ENCODE results near the gene RAD9A.
"Not testable (repeated sequence)": the region's sequence is repeated elsewhere in the genome, so short reads cannot be mapped to it uniquely, and the experiment has no call there.

Gene RAD9A

DNA sequence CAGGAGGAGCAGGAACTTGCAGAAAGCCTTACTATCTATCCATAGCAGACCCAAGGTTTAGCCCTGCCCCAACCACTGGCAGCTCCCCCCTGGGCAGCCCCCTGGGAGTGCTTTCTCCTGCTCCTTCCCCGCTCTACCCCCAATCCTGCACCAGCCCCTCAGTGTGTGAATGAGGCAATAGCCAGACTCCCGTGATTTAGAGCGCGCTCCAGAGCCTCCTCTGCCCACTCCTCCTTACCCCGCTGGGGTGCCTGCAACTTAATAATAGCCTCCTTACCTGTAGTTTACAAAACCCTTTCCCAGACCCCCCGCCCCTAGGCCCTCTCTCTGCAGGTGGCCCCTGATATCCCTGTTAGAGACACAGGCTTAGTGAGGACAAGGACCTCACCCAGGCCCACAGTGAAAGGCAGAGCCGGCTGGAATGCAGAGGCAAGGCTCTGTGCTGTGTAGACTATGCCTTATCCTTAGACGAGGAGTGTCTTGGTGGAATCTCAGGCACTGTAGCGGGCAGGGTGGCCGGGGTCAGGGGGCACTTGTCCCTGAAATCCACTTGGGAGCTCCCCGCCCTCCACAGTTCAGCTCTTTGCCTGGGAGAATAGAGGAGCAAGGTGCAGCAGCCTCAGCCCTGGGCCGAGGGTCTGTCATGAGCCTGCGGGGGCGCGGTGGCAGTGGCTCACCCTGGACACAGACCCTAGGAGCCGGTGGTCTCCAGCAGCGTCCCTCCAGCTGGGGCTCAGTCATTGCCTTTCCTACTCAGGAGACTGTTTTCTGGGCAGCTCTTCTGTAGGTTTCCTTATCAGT is 19.4 kb downstream of the RAD9A start:
- DNase-seq, result no peak

- no peak for DNase-seq
These were observed 20.0 kb downstream of the RAD9A start for GRCh38 chr11:67411785-67412152.

- DNase-seq, result no peak
These were observed 20.9 kb downstream of the RAD9A start for GRCh38 chr11:67412495-67413179.

GRCh38 chr11:67413266-67413849 is 21.6 kb downstream of the RAD9A start:
- no peak for DNase-seq

DNA sequence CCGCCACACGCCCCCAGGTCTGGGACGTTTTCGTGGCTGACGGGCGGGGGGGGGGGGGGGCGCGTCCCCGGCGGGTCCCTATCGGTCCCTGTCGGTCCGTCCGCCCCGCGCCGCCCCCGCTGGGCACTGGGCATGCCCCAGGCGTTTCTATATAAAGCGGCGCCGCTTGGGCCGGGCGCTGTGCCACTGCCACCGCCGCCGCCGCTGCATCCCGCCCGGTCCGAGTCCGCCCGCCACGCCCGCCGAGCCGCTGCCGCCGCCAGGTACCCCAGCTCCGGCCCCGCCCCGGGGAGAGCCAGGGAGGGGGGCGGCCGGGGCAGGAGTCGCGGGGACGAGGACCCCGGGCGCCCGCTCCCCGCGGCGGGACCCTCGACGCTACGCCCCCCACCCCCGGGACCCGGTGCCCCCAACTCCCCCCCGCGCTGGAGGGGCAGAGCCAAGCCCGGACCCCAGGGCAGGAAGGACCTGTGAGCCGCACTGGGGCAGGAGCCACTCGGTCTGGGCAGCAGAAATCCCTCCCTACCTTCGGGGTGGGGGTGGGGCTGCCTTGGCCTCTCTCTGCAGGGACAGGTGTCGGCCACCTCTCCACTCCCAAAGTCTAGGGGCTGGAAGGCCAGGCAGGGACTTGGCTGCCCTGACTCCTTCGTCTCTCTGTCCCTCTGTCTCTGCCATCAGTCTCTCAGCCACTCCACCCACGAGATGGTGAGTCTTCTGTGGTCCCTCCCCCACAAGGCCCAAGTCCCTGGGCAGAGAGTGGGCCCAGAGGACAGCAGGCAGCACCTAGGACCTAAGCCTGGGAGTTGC is 23.9 kb downstream of the RAD9A start, which contains the start of gene CARNS1:
Gene CARNS1 (plus strand): TSS at position 178 of the 804 bp plus-strand sequence. CDS start 522 bp downstream, at position 700.
- no peak for DNase-seq

DNA sequence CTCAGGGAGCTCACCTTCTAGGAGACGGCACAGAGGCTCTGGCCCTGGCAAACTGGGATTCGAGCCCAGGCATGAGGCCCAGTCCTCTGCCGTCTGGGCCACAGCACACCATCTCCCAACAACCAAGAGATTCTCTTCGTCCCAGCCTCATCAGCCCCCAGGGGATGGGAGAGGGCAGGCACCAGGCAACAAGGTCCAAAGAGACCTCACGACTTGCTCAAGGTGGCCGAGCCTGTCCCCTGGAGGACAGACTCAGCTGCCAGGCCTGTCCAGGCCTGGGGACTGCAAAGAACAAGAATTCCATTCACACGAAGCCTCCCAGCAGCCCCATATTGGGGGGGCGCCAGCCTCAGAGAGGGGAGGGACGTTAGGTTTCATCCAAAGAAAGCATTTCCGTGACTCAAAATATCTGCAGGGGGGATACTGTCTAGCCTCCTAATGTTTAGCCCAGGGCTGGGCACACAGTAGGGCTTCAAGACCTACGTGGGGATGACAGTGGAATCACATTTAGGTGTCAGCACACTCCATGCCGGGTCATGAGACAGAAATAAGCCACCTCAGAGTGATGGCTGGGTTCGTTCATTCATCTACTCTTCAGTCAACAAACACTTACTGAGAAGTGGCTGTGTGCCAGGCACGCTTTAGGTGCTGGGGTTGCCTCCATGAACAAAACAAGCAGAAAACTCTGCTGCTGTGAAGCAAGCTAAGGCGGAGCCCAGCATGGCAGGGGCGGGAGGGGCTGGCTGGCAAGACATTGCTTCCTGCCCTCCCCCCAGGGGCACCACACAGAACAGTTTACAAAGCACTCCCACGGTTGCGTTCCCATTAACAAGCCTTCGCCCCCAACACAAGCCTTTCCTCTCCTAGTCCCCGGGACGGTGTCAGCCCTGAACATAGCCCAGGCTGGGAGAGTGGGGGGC is 24.9 kb downstream of the RAD9A start:
- no peak for DNase-seq

DNA sequence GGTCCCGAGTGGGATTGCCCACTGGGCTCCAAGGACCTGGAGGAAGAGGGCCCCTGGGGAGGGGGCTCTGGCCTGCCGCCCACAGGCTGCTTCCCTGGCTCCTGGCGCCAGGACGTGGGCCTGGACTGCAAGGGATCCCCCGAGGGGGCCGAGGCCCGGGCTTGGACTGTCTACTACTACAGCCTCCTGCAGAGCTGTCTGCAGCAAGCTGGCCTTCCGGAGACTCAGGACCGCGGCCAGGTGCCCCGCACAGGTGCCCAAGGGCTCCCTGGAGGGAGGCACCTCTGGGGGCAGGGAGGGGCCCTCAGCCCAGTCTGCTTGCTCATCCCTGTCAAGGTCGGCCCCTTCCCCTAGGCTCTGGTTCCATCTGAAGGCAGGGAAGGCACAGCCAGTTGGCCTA is 25.6 kb downstream of the RAD9A start:
- no peak for DNase-seq

DNA sequence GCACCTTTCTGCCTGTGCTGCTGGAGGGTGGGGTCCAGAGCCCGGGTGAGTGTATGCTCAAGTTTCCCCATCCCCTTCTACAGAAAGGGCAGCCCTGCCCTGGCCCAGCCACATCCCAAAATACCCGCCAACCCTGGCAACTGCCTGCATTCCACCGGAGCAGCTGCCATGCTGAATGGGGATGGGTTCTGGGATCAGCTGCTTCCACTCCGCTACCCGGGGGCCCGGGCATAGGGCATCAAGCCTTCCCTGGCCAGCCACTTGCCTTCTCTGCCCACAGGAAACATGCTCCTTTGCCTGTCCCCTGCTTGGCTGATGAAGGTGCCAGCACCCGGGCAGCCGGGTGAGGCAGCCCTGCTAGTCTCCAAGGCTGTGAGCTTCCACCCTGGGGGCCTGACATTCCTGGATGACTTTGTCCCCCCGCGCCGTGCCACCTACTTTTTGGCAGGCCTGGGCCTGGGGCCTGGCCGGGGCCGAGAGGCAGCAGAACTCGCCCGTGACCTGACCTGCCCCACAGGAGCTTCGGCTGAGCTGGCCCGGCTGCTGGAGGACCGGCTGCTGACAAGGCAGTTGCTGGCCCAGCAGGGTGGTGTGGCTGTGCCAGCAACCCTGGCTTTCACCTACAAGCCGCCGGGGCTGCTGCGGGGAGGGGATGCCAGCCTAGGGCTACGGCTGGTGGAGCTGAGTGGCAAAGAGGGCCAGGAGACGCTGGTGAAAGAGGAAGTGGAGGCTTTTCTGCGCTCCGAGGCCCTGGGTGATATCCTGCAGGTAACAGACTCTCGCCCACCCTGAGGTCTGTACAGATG is 26.9 kb downstream of the RAD9A start:
- no peak for DNase-seq

- no peak for DNase-seq
These were observed 27.7 kb downstream of the RAD9A start for GRCh38 chr11:67419325-67420049.

DNA sequence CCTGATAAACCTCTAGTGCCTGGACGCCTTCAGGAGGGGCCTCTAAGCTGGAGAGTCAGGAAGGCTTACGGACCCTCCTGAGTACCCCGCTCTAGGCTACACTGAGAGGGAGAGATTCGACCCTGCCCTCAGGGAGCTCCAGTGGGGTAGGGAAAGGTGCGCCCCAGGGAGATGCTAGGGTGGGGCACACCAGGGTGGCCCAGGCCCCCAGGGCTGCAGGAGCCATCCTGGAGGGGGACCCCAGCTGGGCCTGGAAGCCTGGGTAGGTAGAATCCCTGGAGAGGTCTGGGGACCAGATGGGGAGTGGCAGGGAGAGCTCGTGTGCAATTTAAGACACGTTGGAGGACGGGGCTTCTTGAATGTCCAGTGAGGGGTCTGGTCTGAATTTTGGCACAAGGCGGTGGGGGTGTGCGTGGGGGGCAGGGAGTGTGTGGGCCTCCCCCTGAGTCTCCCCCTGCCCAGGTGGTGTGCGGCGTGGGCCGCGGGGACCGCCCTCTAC is 28.4 kb downstream of the RAD9A start:
- DNase-seq, result no peak

- peak; percentile 91 for DNase-seq
These were observed 29.1 kb downstream of the RAD9A start for GRCh38 chr11:67420646-67421429.

DNA sequence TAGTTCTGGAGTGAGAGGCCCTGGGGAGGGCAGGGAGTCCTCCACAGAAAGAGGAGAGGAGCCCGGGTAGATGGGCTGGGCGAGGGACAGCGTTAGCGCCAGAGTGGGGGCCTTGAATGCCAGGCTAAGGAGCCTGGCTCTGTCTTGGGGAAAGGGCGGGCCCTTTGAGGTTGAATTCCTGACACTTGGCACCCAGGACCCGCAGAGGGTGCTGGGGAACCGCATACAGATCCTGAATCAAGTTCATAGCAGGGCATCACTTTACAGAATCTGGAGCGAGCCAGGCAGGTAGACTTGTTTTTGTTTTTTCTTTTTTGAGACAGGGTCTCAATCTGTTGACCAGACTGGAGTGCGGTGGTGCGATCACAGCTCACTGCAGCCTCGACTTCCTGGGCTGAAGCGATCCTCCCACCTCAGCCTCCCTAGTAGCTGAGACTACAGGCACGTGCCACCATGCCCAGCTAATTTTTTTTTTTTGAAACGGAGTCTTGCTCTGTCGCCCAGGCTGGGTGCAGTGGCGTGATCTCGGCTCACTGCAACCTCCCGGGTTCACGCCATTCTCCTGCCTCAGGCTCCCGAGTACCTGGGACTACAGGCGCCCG is 29.7 kb downstream of the RAD9A start:
- DNase-seq, result no peak

- DNase-seq, result no peak
These were observed 31.1 kb downstream of the RAD9A start for GRCh38 chr11:67422891-67423290.

GRCh38 chr11:67423466-67423865 is 31.7 kb downstream of the RAD9A start:
- DNase-seq, result no peak

DNA sequence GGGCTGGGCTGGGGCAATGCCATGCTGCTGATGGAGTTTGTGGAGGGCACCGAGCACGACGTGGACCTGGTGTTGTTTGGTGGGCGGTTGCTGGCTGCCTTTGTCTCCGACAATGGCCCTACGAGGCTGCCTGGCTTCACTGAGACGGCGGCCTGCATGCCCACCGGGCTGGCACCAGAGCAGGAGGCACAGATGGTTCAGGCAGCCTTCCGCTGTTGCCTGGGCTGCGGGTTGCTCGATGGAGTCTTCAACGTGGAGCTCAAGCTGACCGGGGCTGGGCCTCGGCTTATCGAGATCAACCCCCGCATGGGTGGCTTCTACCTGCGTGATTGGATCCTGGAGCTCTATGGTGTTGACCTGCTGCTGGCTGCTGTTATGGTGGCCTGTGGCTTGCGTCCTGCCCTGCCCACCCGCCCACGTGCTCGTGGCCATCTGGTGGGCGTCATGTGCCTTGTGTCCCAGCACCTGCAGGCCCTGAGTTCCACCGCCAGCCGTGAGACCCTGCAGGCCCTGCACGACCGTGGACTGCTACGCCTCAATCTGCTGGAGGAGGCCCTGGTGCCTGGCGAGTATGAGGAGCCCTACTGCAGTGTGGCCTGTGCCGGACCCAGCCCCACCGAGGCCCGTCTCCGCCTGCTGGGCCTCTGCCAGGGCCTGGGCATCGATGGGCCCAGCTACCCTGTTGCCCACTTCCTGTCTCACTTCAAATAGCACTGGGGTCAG is 32.3 kb downstream of the RAD9A start:
- DNase-seq, result no peak

GRCh38 chr11:67427364-67427859 is 35.6 kb downstream of the RAD9A start:
- DNase-seq, result not testable (repeated sequence)

GRCh38 chr11:67428052-67429001 is 36.5 kb downstream of the RAD9A start, which contains the start of gene RPS6KB2:
RPS6KB2 (plus strand) TSS chr11:67428494; CDS start chr11:67428546, 52 bp downstream.
- DNase-seq, result peak; percentile 96
